Erythroblast (primary cell): Measurements from ENCODE around the gene CHRNG.

Experiments
- GATA1 ChIP-seq: IDR thresholded peaks from 2 replicates; pipeline ENCODE4 v1.6.1; 2011; ENCODE audit warnings: low read depth, mild to moderate bottlenecking, control low read depth, low read length, moderate library complexity
- POLR2A ChIP-seq: IDR thresholded peaks from 2 replicates; pipeline ENCODE4 v1.6.1; 2011; ENCODE audit warnings: mild to moderate bottlenecking, low read length

GRCh38 chr2:232508251-232508650 lies 31.2 kb upstream of the CHRNG start:
- TF ChIP-seq POLR2A (no peak), GATA1 (no peak)
